HepG2 (cell line): ENCODE results near the gene GJD3. TPM values are rescaled to one million over a fixed set of nuclear protein-coding genes. Genes with fewer than 3 reads are reported as not detected.

ENCODE experiments used
- ARNT ChIP-seq: fragments of 450-650 bp; IDR thresholded peaks from 2 replicates; pipeline ENCODE4 v1.6.1; 2017
- ARNTL ChIP-seq: sonication (generic); formaldehyde crosslinking; IDR thresholded peaks from 2 replicates; pipeline ENCODE4 v1.4.0; 2020; ENCODE audit warnings: mild to moderate bottlenecking, missing genetic modification reagents
- ESRRA ChIP-seq: sonication (generic); formaldehyde crosslinking; IDR thresholded peaks from 2 replicates; pipeline ENCODE4 v1.5.1; 2020; ENCODE audit warnings: mild to moderate bottlenecking, low read depth, missing genetic modification reagents
- GATAD2A ChIP-seq: IDR thresholded peaks from 2 replicates; pipeline ENCODE4 v1.6.1; 2016
- HNF4A ChIP-seq: sonication (generic); formaldehyde crosslinking; IDR thresholded peaks from 2 replicates; pipeline ENCODE4 v1.4.0; 2020; ENCODE audit warnings: missing genetic modification reagents
- U2AF1 ChIP-seq: fragments of 200-400 bp; formaldehyde crosslinking; optimal IDR thresholded peaks from 2 replicates; pipeline ENCODE3; 2017; ENCODE audit warnings: mild to moderate bottlenecking, low read depth, low read length
- ZBTB38 ChIP-seq: sonication (generic); formaldehyde crosslinking; IDR thresholded peaks from 2 replicates; pipeline ENCODE4 v1.5.1; 2020; ENCODE audit warnings: mild to moderate bottlenecking, missing genetic modification reagents
- ZMYM4 ChIP-seq: sonication (generic); formaldehyde crosslinking; IDR thresholded peaks from 2 replicates; pipeline ENCODE4 v1.8.1; 2023; ENCODE audit warnings: mild to moderate bottlenecking, missing genetic modification reagents
- ZNF136 ChIP-seq: sonication (generic); formaldehyde crosslinking; IDR thresholded peaks from 2 replicates; pipeline ENCODE4 v1.8.1; 2022; ENCODE audit warnings: low read depth, mild to moderate bottlenecking, moderate library complexity, missing genetic modification reagents
- ZNF138 ChIP-seq: sonication (generic); formaldehyde crosslinking; IDR thresholded peaks from 2 replicates; pipeline ENCODE4 v1.5.0; 2020; ENCODE audit warnings: mild to moderate bottlenecking, low read depth, missing genetic modification reagents
- ZNF143 ChIP-seq: sonication (generic); formaldehyde crosslinking; IDR thresholded peaks from 2 replicates; pipeline ENCODE4 v1.4.0; 2020; ENCODE audit warnings: missing genetic modification reagents
- ZNF232 ChIP-seq: sonication (generic); formaldehyde crosslinking; IDR thresholded peaks from 2 replicates; pipeline ENCODE4 v1.4.0; 2020; ENCODE audit warnings: missing genetic modification reagents, borderline replicate concordance
- ZNF260 ChIP-seq: sonication (generic); formaldehyde crosslinking; IDR thresholded peaks from 2 replicates; pipeline ENCODE4 v1.4.0; 2020; ENCODE audit warnings: missing genetic modification reagents, low read depth, mild to moderate bottlenecking, borderline replicate concordance
- ZNF331 ChIP-seq: sonication (generic); formaldehyde crosslinking; IDR thresholded peaks from 2 replicates; pipeline ENCODE4 v1.4.0; 2020; ENCODE audit warnings: missing genetic modification reagents
- ZNF768 ChIP-seq: sonication (generic); formaldehyde crosslinking; IDR thresholded peaks from 2 replicates; pipeline ENCODE4 v1.4.0; 2020; ENCODE audit warnings: missing genetic modification reagents
- polyA plus RNA-seq, 8 experiments: library from polyadenylated mRNA; depleted of rRNA in 3 of 8; stranded (reverse) in 7 of 8; unstranded in 1 of 8; fragments of >200 nt; fragmentation: Illumina TruSeq in 4 of 8; extraction: Trizol in 4 of 8; gene quantifications; 2 replicates each; pipeline versions ENCODE4 v1.2.1 to v1.2.3, GENCODE V29; 2011 to 2016; ENCODE audit warnings: low read depth in 4 of 8, missing spikeins in 1 of 8, mixed read lengths in 1 of 8; ENCODE audit not compliant: insufficient read depth in 1 of 8
- total RNA-seq, 5 experiments: library from RNA; depleted of rRNA; stranded (reverse); fragments of >200 nt; fragmentation: Illumina TruSeq; extraction: Trizol; gene quantifications; 2 replicates each; pipeline ENCODE4 v1.2.3, GENCODE V29; 2016; ENCODE audit warnings: low read depth in 1 of 5
- TF ChIP-seq, protein P1 (sequence below): sonication (generic); formaldehyde crosslinking; conservative IDR thresholded peaks from 2 replicates; pipeline ENCODE4 v1.4.0; 2020; ENCODE audit warnings: mild to moderate bottlenecking, missing genetic modification reagents, moderate library complexity
- TF ChIP-seq, protein P2 (sequence below): IDR thresholded peaks from 2 replicates; pipeline ENCODE4 v1.6.1; 2016; ENCODE audit warnings: low read depth
- TF ChIP-seq, protein P3 (sequence below): sonication (generic); formaldehyde crosslinking; IDR thresholded peaks from 2 replicates; pipeline ENCODE4 v1.4.0; 2020; ENCODE audit warnings: low read depth, mild to moderate bottlenecking, missing genetic modification reagents
- TF ChIP-seq, protein P4 (sequence below): sonication (generic); formaldehyde crosslinking; IDR thresholded peaks from 2 replicates; pipeline ENCODE4 v1.4.0; 2020; ENCODE audit warnings: mild to moderate bottlenecking, missing genetic modification reagents
- TF ChIP-seq, protein P5 (sequence below): IDR thresholded peaks from 2 replicates; pipeline ENCODE4 v1.6.1; 2016; ENCODE audit warnings: missing compliant biosample characterization, missing genetic modification reagents, borderline replicate concordance

Gene GJD3
- total and polyA plus RNA-seq, 2 of the 13 experiments (the other 11 are each of a cell fraction or from before 2014, with no cell fraction given): not detected

DNA sequence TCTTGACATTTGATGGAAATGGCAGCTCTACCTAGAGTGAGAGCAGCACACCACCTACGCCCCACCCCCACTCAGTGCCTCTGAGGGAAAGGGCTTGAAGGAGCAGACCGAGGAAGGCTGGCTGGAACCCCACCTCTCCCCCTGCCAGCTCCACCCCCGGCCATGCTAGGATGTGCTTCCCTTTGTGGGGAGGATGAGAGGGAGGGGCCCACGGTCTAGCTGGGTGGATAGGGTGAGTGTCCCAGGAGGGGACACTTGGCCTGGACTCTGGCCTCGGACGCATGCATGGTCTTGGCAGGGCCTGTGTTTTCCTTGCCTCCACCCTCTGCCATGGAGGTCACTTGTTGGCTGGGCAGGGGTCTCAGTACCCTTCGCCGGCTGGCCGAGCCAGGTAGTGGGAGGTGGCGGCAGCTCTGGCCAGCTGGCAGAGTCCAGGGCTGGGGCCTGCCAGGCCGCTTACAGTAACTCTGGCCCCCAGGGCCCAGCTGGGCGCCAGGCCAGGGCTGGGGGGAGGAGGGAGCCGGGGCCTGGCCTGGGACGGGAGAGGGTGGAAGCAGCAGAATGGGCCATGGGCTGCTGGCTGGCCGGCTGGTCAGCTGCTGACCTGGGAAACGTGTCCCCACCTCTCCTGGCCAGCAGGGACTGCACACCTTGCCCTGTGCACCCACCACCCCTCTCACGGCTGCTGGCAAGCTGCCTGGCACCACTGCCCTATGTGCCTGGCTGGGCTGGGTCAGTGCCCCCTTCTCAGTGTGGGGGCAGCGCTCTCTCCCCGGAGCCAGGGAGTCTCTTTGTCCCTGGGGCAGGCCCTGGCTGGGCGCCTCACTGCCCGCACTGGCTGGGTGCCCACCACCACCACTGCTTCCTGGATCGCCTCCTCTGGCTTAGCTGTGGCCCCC is 32.5 kb downstream of the GJD3 start (continued):
- TF ChIP-seq ZNF136 (CRISPR knock-in tag): no peak
- no peak for TF ChIP-seq U2AF1
- 0 out of 2 replicates have a peak, but pooled peaks have one; percentile 24 for TF ChIP-seq ESRRA (CRISPR knock-in tag)
- TF ChIP-seq ZNF143 (CRISPR knock-in tag): no peak
- peak; percentile 39; the same call in 1 of the 2 replicates for TF ChIP-seq GATAD2A (CRISPR knock-in tag)
- TF ChIP-seq ZNF232 (CRISPR knock-in tag): no peak
- TF ChIP-seq, protein P1, sequence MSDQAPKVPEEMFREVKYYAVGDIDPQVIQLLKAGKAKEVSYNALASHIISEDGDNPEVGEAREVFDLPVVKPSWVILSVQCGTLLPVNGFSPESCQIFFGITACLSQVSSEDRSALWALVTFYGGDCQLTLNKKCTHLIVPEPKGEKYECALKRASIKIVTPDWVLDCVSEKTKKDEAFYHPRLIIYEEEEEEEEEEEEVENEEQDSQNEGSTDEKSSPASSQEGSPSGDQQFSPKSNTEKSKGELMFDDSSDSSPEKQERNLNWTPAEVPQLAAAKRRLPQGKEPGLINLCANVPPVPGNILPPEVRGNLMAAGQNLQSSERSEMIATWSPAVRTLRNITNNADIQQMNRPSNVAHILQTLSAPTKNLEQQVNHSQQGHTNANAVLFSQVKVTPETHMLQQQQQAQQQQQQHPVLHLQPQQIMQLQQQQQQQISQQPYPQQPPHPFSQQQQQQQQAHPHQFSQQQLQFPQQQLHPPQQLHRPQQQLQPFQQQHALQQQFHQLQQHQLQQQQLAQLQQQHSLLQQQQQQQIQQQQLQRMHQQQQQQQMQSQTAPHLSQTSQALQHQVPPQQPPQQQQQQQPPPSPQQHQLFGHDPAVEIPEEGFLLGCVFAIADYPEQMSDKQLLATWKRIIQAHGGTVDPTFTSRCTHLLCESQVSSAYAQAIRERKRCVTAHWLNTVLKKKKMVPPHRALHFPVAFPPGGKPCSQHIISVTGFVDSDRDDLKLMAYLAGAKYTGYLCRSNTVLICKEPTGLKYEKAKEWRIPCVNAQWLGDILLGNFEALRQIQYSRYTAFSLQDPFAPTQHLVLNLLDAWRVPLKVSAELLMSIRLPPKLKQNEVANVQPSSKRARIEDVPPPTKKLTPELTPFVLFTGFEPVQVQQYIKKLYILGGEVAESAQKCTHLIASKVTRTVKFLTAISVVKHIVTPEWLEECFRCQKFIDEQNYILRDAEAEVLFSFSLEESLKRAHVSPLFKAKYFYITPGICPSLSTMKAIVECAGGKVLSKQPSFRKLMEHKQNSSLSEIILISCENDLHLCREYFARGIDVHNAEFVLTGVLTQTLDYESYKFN (CRISPR knock-in tag): peak; percentile 66
- TF ChIP-seq, protein P2, sequence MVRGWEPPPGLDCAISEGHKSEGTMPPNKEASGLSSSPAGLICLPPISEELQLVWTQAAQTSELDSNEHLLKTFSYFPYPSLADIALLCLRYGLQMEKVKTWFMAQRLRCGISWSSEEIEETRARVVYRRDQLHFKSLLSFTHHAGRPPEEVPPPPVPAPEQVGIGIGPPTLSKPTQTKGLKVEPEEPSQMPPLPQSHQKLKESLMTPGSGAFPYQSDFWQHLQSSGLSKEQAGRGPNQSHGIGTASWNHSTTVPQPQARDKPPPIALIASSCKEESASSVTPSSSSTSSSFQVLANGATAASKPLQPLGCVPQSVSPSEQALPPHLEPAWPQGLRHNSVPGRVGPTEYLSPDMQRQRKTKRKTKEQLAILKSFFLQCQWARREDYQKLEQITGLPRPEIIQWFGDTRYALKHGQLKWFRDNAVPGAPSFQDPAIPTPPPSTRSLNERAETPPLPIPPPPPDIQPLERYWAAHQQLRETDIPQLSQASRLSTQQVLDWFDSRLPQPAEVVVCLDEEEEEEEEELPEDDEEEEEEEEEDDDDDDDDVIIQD (CRISPR knock-in tag): no peak
- TF ChIP-seq, protein P3, sequence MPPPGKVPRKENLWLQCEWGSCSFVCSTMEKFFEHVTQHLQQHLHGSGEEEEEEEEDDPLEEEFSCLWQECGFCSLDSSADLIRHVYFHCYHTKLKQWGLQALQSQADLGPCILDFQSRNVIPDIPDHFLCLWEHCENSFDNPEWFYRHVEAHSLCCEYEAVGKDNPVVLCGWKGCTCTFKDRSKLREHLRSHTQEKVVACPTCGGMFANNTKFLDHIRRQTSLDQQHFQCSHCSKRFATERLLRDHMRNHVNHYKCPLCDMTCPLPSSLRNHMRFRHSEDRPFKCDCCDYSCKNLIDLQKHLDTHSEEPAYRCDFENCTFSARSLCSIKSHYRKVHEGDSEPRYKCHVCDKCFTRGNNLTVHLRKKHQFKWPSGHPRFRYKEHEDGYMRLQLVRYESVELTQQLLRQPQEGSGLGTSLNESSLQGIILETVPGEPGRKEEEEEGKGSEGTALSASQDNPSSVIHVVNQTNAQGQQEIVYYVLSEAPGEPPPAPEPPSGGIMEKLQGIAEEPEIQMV: 0 out of 2 replicates have a peak, but pooled peaks have one; percentile 27
- TF ChIP-seq ZNF260 (CRISPR knock-in tag): no peak
- no peak for TF ChIP-seq ZNF138 (CRISPR knock-in tag)
- TF ChIP-seq, protein P4, sequence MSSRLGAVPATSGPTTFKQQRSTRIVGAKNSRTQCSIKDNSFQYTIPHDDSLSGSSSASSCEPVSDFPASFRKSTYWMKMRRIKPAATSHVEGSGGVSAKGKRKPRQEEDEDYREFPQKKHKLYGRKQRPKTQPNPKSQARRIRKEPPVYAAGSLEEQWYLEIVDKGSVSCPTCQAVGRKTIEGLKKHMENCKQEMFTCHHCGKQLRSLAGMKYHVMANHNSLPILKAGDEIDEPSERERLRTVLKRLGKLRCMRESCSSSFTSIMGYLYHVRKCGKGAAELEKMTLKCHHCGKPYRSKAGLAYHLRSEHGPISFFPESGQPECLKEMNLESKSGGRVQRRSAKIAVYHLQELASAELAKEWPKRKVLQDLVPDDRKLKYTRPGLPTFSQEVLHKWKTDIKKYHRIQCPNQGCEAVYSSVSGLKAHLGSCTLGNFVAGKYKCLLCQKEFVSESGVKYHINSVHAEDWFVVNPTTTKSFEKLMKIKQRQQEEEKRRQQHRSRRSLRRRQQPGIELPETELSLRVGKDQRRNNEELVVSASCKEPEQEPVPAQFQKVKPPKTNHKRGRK (CRISPR knock-in tag): no peak
- TF ChIP-seq ARNT: no peak
- TF ChIP-seq, protein P5, sequence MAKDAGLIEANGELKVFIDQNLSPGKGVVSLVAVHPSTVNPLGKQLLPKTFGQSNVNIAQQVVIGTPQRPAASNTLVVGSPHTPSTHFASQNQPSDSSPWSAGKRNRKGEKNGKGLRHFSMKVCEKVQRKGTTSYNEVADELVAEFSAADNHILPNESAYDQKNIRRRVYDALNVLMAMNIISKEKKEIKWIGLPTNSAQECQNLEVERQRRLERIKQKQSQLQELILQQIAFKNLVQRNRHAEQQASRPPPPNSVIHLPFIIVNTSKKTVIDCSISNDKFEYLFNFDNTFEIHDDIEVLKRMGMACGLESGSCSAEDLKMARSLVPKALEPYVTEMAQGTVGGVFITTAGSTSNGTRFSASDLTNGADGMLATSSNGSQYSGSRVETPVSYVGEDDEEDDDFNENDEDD: no peak
- TF ChIP-seq ZNF331 (CRISPR knock-in tag): no peak
- no peak for TF ChIP-seq ARNTL (CRISPR knock-in tag)
- TF ChIP-seq ZNF768 (CRISPR knock-in tag): peak; percentile 23; the same call in 1 of the 2 replicates
- peak; percentile 53 for TF ChIP-seq ZMYM4 (CRISPR knock-in tag)
- TF ChIP-seq ZBTB38: peak; percentile 69; the same call in 1 of the 2 replicates
- peak; percentile 48 for TF ChIP-seq HNF4A (CRISPR knock-in tag)
